Transverse colon (tissue), 4 donors: ENCODE data around the gene CCDC8. TPM values are rescaled to one million over a fixed set of nuclear protein-coding genes. Genes with fewer than 3 reads are reported as not detected.

Source experiments
- DNase-seq: peaks from one replicate; pipeline ENCODE4 v3.0.0-alpha.2; 2019
- H3K27ac ChIP-seq, 4 donors: fragments of 200-600 bp; sonication (generic); 2 replicates each; pipeline ENCODE4 v1.5.1; 2016 to 2018; ENCODE audit warnings: inconsistent platforms in 4 of 4
- H3K27me3 ChIP-seq: fragments of 200-600 bp; sonication (generic); 2 replicates; pipeline ENCODE4 v1.5.1; 2017; ENCODE audit warnings: inconsistent platforms
- H3K36me3 ChIP-seq, 4 donors: fragments of 200-600 bp; sonication (generic); 2 replicates each; pipeline ENCODE4 v1.5.1; 2017 to 2019; ENCODE audit warnings: inconsistent platforms in 4 of 4
- H3K4me1 ChIP-seq, 4 donors: fragments of 200-600 bp; sonication (generic); 2 replicates each; pipeline ENCODE4 v1.5.1; 2017 to 2020; ENCODE audit warnings: inconsistent platforms in 4 of 4
- H3K4me3 ChIP-seq, 4 donors: fragments of 200-600 bp; sonication (generic); 1 replicate in 1 of 4; 2 replicates in 3 of 4; pipeline versions ENCODE4 v1.5.1 to v1.6.1; 2017 to 2019; ENCODE audit warnings: inconsistent platforms in 4 of 4
- H3K9me3 ChIP-seq, 2 donors: fragments of 200-600 bp; sonication (generic); 2 replicates each; pipeline ENCODE4 v1.5.1; 2017 to 2019; ENCODE audit warnings: inconsistent platforms in 2 of 2
- EP300 ChIP-seq: sonication (generic); formaldehyde crosslinking; IDR thresholded peaks from one replicate; pipeline ENCODE4 v1.6.1; 2017; ENCODE audit warnings: antibody characterized with exemption, low read depth
- POLR2A ChIP-seq: fragments of 450-650 bp; IDR thresholded peaks from one replicate; pipeline ENCODE4 v1.6.1; 2016; ENCODE audit warnings: antibody characterized with exemption, mild to moderate bottlenecking, moderate library complexity
- POLR2AphosphoS5 ChIP-seq, 3 donors: sonication (generic); formaldehyde crosslinking; IDR thresholded peaks; one replicate each; pipeline ENCODE4 v1.6.1; 2016; ENCODE audit warnings: antibody characterized with exemption in 3 of 3
- WGBS, 2 donors: methylation state at CpG; one replicate each; pipeline ENCODE4 v1.1.5; 2018; ENCODE audit warnings: low coverage in 1 of 2; 5-methylcytosine and 5-hydroxymethylcytosine counted together
- in situ Hi-C, 4 donors: fragments of 200-750 bp; cut with MboI; loops; one replicate each; pipeline versions ENCODE4 v1.15.0 to v1.15.1; 2017; ENCODE audit warnings: low sequenced_read_pairs in 3 of 4, low pct_ligation_motif_present in 1 of 4, low pct_unique_long_range_greater_than_20kb in 1 of 4
- intact Hi-C: fragments of 100-400 bp; cut with DNase I; formaldehyde crosslinking; loops from one replicate; pipeline ENCODE4 v1.15.1; 2023; ENCODE audit warnings: low total_unique reads
- total RNA-seq, 4 donors: library from RNA; depleted of rRNA; stranded (reverse); fragments of >200 nt; gene quantifications; one replicate each; pipeline ENCODE4 v1.1.0, GENCODE V29; 2016
- TF ChIP-seq, protein P1 (sequence below), 5 experiments: fragments of 200-600 bp in 3 of 5; fragments of 450-650 bp in 2 of 5; sonication (generic) in 3 of 5; IDR thresholded peaks; 1 replicate in 2 of 5; 2 replicates in 3 of 5; pipeline ENCODE4 v1.5.1; 2016 to 2017; ENCODE audit warnings: antibody characterized with exemption in 5 of 5, inconsistent platforms in 3 of 5, mild to moderate bottlenecking in 2 of 5, moderate library complexity in 1 of 5

Gene CCDC8
- total RNA-seq, 4 donors from 2014 or later, result 0.40 to 1.9 (median 1.2) TPM

DNA sequence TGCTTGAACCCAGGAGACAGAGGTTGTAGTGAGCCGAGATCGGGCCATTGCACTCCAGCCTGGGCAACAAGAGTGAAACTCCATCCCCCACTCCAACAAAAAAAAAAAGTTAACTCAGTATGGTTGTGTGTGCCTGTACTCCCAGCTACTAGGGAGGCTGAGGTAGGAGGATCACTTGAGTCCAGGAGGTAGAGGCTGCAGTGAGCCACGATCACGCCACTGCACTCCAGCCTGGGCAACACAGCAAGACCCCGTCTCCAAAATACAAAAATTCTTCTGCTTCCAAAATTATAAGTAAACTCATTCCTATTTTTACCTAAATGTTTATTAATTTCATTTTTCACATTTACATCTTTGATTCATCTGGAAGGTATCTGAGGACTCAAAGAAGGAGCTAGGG lies 43.6 kb upstream of the CCDC8 start:
- TF ChIP-seq POLR2A, result no peak
- Histone ChIP-seq H3K27ac (no peak overlapping the region), H3K27me3 (peaks cover 7% of the 10 kb centered on the region), H3K9me3 (no peaks in the 10 kb centered on the region), H3K4me3 (no peak overlapping the region), H3K36me3 (no peaks in the 10 kb centered on the region), H3K4me1 (peaks cover 0 to 8% (median 0%) of the 10 kb centered on the region in 4 donors)
- WGBS, 2 donors, result 91 to 95% methylated on average over 3 to 5 of the region's 5 CpGs
- intact Hi-C loops (no loop called here), in situ Hi-C loops (no loop called here)
- no peak for DNase-seq

DNA sequence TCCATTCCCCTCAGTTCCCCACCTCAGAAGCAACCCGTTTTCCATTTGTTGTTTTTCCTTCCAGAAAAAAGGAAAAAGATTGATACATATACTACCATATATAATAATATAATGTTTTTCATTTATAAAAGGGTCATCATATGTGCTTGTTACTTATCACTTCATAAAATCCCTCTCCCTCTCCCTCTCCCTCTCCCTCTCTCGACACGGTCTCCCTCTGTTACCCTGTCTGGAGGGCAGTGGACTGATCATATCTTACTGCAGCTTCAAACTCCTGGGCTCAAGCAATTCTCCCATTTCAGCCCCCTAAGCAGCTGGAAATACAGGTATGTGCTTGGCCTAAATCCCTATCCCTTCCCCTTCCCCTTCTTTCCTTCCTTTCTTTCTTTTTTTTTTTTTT lies 40.9 kb upstream of the CCDC8 start:
- H3K27ac ChIP-seq, result no peak overlapping the region
- H3K9me3 ChIP-seq, result no peaks in the 10 kb centered on the region
- peaks cover 0 to 8% (median 0%) of the 10 kb centered on the region in 4 donors for H3K4me1 ChIP-seq
- no peak overlapping the region for H3K4me3 ChIP-seq
- peaks cover 12% of the 10 kb centered on the region for H3K27me3 ChIP-seq
- intact Hi-C loops, result no loop called here
- 54 to 65% methylated on average over 3 of the region's 3 CpGs for WGBS, 2 donors
- TF ChIP-seq POLR2AphosphoS5 (IDR thresholded peaks at IDR 0.05) (no peak), POLR2A (no peak), EP300 (no peak)
- TF ChIP-seq, protein P1, sequence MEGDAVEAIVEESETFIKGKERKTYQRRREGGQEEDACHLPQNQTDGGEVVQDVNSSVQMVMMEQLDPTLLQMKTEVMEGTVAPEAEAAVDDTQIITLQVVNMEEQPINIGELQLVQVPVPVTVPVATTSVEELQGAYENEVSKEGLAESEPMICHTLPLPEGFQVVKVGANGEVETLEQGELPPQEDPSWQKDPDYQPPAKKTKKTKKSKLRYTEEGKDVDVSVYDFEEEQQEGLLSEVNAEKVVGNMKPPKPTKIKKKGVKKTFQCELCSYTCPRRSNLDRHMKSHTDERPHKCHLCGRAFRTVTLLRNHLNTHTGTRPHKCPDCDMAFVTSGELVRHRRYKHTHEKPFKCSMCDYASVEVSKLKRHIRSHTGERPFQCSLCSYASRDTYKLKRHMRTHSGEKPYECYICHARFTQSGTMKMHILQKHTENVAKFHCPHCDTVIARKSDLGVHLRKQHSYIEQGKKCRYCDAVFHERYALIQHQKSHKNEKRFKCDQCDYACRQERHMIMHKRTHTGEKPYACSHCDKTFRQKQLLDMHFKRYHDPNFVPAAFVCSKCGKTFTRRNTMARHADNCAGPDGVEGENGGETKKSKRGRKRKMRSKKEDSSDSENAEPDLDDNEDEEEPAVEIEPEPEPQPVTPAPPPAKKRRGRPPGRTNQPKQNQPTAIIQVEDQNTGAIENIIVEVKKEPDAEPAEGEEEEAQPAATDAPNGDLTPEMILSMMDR (IDR thresholded peaks at IDR 0.05), result no peak
- in situ Hi-C loops, result no loop called here
- no peaks in the 10 kb centered on the region for H3K36me3 ChIP-seq
- no peak for DNase-seq

DNA sequence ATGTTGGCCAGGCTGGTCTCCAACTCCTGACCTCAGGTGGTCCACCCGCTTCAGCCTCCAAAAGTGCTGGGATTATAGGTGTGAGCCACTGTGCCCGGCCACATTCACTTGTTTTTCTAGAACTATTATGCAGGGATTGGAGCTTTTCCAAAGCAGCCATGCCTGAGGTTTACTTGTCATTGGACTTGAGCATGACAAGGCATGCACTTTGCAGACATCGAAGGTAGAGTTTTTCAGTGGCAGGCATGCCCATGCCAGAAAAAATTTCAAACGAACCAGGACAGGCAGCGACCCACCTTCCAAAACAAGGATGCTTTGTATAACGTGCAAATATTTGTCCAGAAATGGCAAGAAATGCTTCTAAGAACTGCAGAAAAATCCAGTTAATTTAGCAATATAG lies 40.3 kb upstream of the CCDC8 start:
- 64 to 70% methylated on average over 4 to 6 of the region's 6 CpGs for WGBS, 2 donors
- intact Hi-C loops (no loop called here), in situ Hi-C loops (no loop called here)
- TF ChIP-seq EP300 (no peak), POLR2A (no peak), POLR2AphosphoS5 (IDR thresholded peaks at IDR 0.05) (no peak)
- TF ChIP-seq, protein P1 (IDR thresholded peaks at IDR 0.05), result no peak
- Histone ChIP-seq H3K4me3 (no peak overlapping the region), H3K9me3 (no peaks in the 10 kb centered on the region), H3K27ac (no peak overlapping the region), H3K36me3 (no peaks in the 10 kb centered on the region), H3K27me3 (peaks cover 12% of the 10 kb centered on the region), H3K4me1 (peaks cover 0 to 8% (median 0%) of the 10 kb centered on the region in 4 donors)
- DNase-seq, result no peak

DNA sequence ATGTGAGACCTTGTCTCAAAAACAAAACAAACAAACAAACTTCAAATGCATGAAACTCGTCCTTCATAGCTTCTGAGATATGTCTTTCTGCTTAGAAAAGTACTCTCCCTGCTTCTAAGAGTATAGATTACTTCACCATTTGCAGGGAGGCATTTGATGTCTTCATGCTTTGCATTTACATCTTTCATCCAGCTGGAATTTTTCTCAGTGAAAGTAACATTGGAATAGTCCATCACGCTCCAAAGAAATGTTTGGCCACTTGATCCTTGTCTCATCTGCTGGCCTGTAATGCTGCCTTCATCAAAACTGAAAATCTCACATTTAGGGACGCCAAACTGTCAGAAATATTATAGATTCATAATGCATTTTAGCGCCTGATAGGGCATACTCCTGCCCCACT lies 38.8 kb upstream of the CCDC8 start:
- Histone ChIP-seq H3K27ac (no peak overlapping the region), H3K27me3 (peaks cover 10% of the 10 kb centered on the region), H3K4me3 (no peak overlapping the region), H3K36me3 (no peaks in the 10 kb centered on the region), H3K9me3 (no peaks in the 10 kb centered on the region), H3K4me1 (peaks cover 0 to 8% (median 0%) of the 10 kb centered on the region in 4 donors)
- in situ Hi-C loops (no loop called here), intact Hi-C loops (no loop called here)
- TF ChIP-seq POLR2A (no peak), POLR2AphosphoS5 (IDR thresholded peaks at IDR 0.05) (no peak), EP300 (no peak)
- TF ChIP-seq, protein P1 (IDR thresholded peaks at IDR 0.05), result no peak
- DNase-seq, result no peak
- WGBS, 2 donors, result 20 to 47% methylated on average over 3 to 4 of the region's 4 CpGs

DNA sequence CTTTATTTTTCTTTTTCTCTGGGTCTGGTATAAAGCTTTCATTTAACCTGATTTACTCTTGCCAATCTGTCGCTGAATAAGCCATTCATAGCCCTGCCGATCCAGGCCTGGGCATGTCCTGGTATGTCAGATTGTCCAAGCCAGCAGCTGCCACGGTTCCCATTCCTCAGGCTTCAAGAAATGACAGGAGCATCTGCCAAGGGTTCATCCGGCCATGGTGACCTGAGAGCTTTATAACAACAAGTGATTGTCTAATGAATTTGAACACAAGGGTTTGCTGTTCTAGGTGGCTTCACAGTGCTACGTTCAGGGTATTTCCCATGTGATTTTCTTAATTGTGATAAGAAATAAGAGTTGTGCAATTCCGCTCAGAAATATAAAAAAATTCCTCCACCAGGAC lies 38.0 kb upstream of the CCDC8 start:
- no peak overlapping the region for H3K27ac ChIP-seq
- H3K27me3 ChIP-seq, result peaks cover 9% of the 10 kb centered on the region
- H3K4me1 ChIP-seq, result peaks cover 0 to 4% (median 0%) of the 10 kb centered on the region in 4 donors
- no peak for TF ChIP-seq POLR2AphosphoS5 (IDR thresholded peaks at IDR 0.05)
- TF ChIP-seq, protein P1 (IDR thresholded peaks at IDR 0.05), result no peak
- TF ChIP-seq POLR2A, result no peak
- TF ChIP-seq EP300, result no peak
- WGBS, 2 donors, result 70 to 84% methylated on average over 2 to 6 of the region's 6 CpGs
- no peak overlapping the region for H3K4me3 ChIP-seq
- in situ Hi-C loops, result no loop called here
- no peaks in the 10 kb centered on the region for H3K9me3 ChIP-seq
- no peak for DNase-seq
- intact Hi-C loops, result no loop called here
- no peaks in the 10 kb centered on the region for H3K36me3 ChIP-seq
